H1 (cell line): ENCODE data around the gene EBPL. TPM values are rescaled to one million over a fixed set of nuclear protein-coding genes. Genes with fewer than 3 reads are reported as not detected.

Experiments used
- CTCF ChIA-PET: fragments of 300-600 bp; sonication (Branson Sonifier 250); formaldehyde crosslinking; loops from one replicate; lab custom pipeline; 2021; ENCODE audit not compliant: partially characterized antibody; lab: Charles Lee
- POLR2A ChIA-PET: fragments of 300-600 bp; sonication (Branson Sonifier 250); formaldehyde crosslinking; loops from one replicate; lab custom pipeline; 2021; ENCODE audit warnings: inconsistent platforms; ENCODE audit not compliant: partially characterized antibody; lab: Charles Lee
- DNase-seq, 2 experiments: peaks; one replicate each; pipeline versions ENCODE4 v3.0.0 to v3.0.0-alpha.2; 2010 to 2022; ENCODE audit warnings: low spot score in 2 of 2, low read depth in 1 of 2, mixed read lengths in 1 of 2
- FAIRE-seq: peaks from 2 replicates; lab custom pipeline; 2011; peaks lifted over from hg19 to GRCh38; lab: Jason Lieb, UNC
- H2AFZ ChIP-seq: 2 replicates; pipeline ENCODE4 v1.8.1; 2012; ENCODE audit warnings: low read length, inconsistent platforms
- H2AK5ac ChIP-seq: 2 replicates; pipeline ENCODE4 v1.6.1; 2013; ENCODE audit warnings: low read depth, low read length
- H2BK120ac ChIP-seq: replicated peaks from 2 replicates; pipeline ENCODE3; 2013; ENCODE audit warnings: low read depth, low read length, inconsistent platforms
- H2BK12ac ChIP-seq: 2 replicates; pipeline ENCODE4 v1.6.1; 2013; ENCODE audit warnings: low read depth, low read length
- H2BK15ac ChIP-seq: 2 replicates; pipeline ENCODE4 v1.6.1; 2013; ENCODE audit warnings: low read length
- H2BK20ac ChIP-seq: 2 replicates; pipeline ENCODE4 v1.6.1; 2013; ENCODE audit warnings: low read length
- H2BK5ac ChIP-seq: 2 replicates; pipeline ENCODE4 v1.6.1; 2013; ENCODE audit warnings: low read depth, low read length
- H3K14ac ChIP-seq: 2 replicates; pipeline ENCODE4 v1.6.1; 2013; ENCODE audit warnings: inconsistent platforms; ENCODE audit not compliant: insufficient read length
- H3K18ac ChIP-seq: 2 replicates; pipeline ENCODE4 v1.6.1; 2013; ENCODE audit warnings: low read length; ENCODE audit errors: extremely low read depth
- H3K23ac ChIP-seq: 2 replicates; pipeline ENCODE4 v1.6.1; 2013; ENCODE audit warnings: inconsistent platforms; ENCODE audit not compliant: insufficient read length
- H3K23me2 ChIP-seq: 2 replicates; pipeline ENCODE4 v1.6.1; 2013; ENCODE audit warnings: low read depth, low read length
- H3K27ac ChIP-seq: 2 replicates; pipeline ENCODE4 v1.6.1; 2011; ENCODE audit warnings: low read depth, low read length, inconsistent platforms
- H3K27me3 ChIP-seq, 4 experiments: replicated peaks in 1 of 4; 1 replicate in 1 of 4; 2 replicates in 3 of 4; pipeline versions ENCODE4 v1.6.1 to v1.8.1; 2011 to 2013; ENCODE audit warnings: low read length in 3 of 4, mild to moderate bottlenecking in 3 of 4, inconsistent platforms in 2 of 4, mixed read lengths in 2 of 4, moderate library complexity in 1 of 4; ENCODE audit not compliant: control insufficient read depth in 3 of 4, insufficient read depth in 3 of 4; ENCODE audit errors: extremely low read depth in 1 of 4
- H3K36me3 ChIP-seq, 4 experiments: 2 replicates each; pipeline versions ENCODE4 v1.6.1 to v1.8.1; 2011 to 2013; ENCODE audit warnings: mild to moderate bottlenecking in 4 of 4, low read length in 3 of 4, moderate library complexity in 2 of 4, control low read depth in 1 of 4, inconsistent platforms in 1 of 4; ENCODE audit not compliant: insufficient read depth in 4 of 4, control insufficient read depth in 2 of 4
- H3K4ac ChIP-seq: replicated peaks from 2 replicates; pipeline ENCODE3; 2013; ENCODE audit warnings: low read length, low read depth, mixed read lengths, inconsistent platforms; ENCODE audit not compliant: insufficient read length
- H3K4me1 ChIP-seq, 4 experiments: replicated peaks in 1 of 4; 1 replicate in 1 of 4; 2 replicates in 3 of 4; pipeline versions ENCODE4 v1.6.1 to v1.8.1; 2011 to 2013; ENCODE audit warnings: low read length in 3 of 4, inconsistent platforms in 2 of 4, mixed read lengths in 1 of 4; ENCODE audit not compliant: insufficient read depth in 4 of 4, control insufficient read depth in 3 of 4
- H3K4me2 ChIP-seq, 2 experiments: 2 replicates each; pipeline versions ENCODE4 v1.6.1 to v1.8.1; 2011 to 2013; ENCODE audit warnings: low read depth in 2 of 2, low read length in 2 of 2, control low read depth in 1 of 2, inconsistent platforms in 1 of 2, mild to moderate bottlenecking in 1 of 2; ENCODE audit not compliant: insufficient read depth in 1 of 2
- H3K4me3 ChIP-seq, 4 experiments: fragments of 200-600, 300-600 bp in 1 of 4; sonication (generic), shearing (Covaris generic), sonication (Bioruptor Twin) in 1 of 4; 2 replicates each; pipeline versions ENCODE4 v1.5.1 to v1.8.1; 2011 to 2016; ENCODE audit warnings: low read length in 4 of 4, low read depth in 3 of 4, control low read depth in 2 of 4, inconsistent platforms in 2 of 4, mild to moderate bottlenecking in 2 of 4, mixed read lengths in 1 of 4, moderate library complexity in 1 of 4; ENCODE audit not compliant: insufficient read depth in 2 of 4; ENCODE audit errors: extremely low read depth in 1 of 4
- H3K56ac ChIP-seq: replicated peaks from 2 replicates; pipeline ENCODE3; 2013; ENCODE audit warnings: low read depth, mild to moderate bottlenecking, mixed read lengths, low read length, inconsistent platforms; ENCODE audit not compliant: insufficient read length
- H3K79me1 ChIP-seq: 2 replicates; pipeline ENCODE4 v1.6.1; 2013; ENCODE audit warnings: low read depth, low read length, control low read depth
- H3K79me2 ChIP-seq, 2 experiments: 2 replicates each; pipeline versions ENCODE4 v1.6.1 to v1.8.1; 2012 to 2013; ENCODE audit warnings: low read length in 2 of 2, mild to moderate bottlenecking in 2 of 2, inconsistent platforms in 1 of 2; ENCODE audit not compliant: insufficient read depth in 2 of 2, control insufficient read depth in 1 of 2
- H3K9ac ChIP-seq, 4 experiments: replicated peaks in 1 of 4; 1 replicate in 1 of 4; 2 replicates in 3 of 4; pipeline versions ENCODE4 v1.6.1 to v1.8.1; 2011 to 2013; ENCODE audit warnings: low read depth in 3 of 4, low read length in 3 of 4, control low read depth in 2 of 4, mild to moderate bottlenecking in 2 of 4, moderate library complexity in 2 of 4, inconsistent platforms in 1 of 4; ENCODE audit errors: extremely low read depth in 1 of 4
- H3K9me3 ChIP-seq, 2 experiments: 2 replicates each; pipeline versions ENCODE4 v1.6.1 to v1.8.1; 2012 to 2013; ENCODE audit warnings: mild to moderate bottlenecking in 2 of 2, moderate library complexity in 2 of 2, control low read depth in 1 of 2, inconsistent platforms in 1 of 2, low read depth in 1 of 2, low read length in 1 of 2, mixed read lengths in 1 of 2; ENCODE audit not compliant: insufficient read depth in 2 of 2
- H4K20me1 ChIP-seq, 2 experiments: replicated peaks in 1 of 2; 2 replicates each; pipeline versions ENCODE3 to v1.8.1; 2011 to 2013; ENCODE audit warnings: inconsistent platforms in 2 of 2, low read length in 2 of 2, mild to moderate bottlenecking in 1 of 2; ENCODE audit not compliant: insufficient read depth in 2 of 2, control insufficient read depth in 1 of 2
- H4K5ac ChIP-seq: 2 replicates; pipeline ENCODE4 v1.6.1; 2013; ENCODE audit warnings: low read length, low read depth, mixed read lengths, inconsistent platforms; ENCODE audit not compliant: insufficient read length
- H4K8ac ChIP-seq: 2 replicates; pipeline ENCODE4 v1.8.0; 2013; ENCODE audit warnings: mild to moderate bottlenecking, moderate library complexity, low read length, inconsistent platforms; ENCODE audit not compliant: insufficient read depth; ENCODE audit errors: extremely low read depth
- H4K91ac ChIP-seq: replicated peaks from 2 replicates; pipeline ENCODE3; 2013; ENCODE audit warnings: low read length, mixed read lengths, inconsistent platforms; ENCODE audit not compliant: insufficient read length
- CHD1 ChIP-seq: IDR thresholded peaks from 2 replicates; pipeline ENCODE4 v1.6.1; 2012; ENCODE audit warnings: low read depth, low read length, improper control_type of control experiment
- CREB1 ChIP-seq: IDR thresholded peaks from 2 replicates; pipeline ENCODE4 v1.6.1; 2012; ENCODE audit warnings: inconsistent platforms
- RFX5 ChIP-seq: IDR thresholded peaks from 2 replicates; pipeline ENCODE4 v1.6.1; 2011; ENCODE audit warnings: low read depth, low read length, improper control_type of control experiment, borderline replicate concordance
- TEAD4 ChIP-seq: IDR thresholded peaks from 2 replicates; pipeline ENCODE4 v1.6.1; 2012; ENCODE audit warnings: low read depth, low read length, inconsistent platforms, mixed read lengths
- WGBS, 2 experiments: shearing (Covaris generic) in 1 of 2; methylation state at CpG; one replicate each; pipeline versions ENCODE4 v1.1.6 to v1.1.7; 2013 to 2015; ENCODE audit warnings: low lambda C conversion rate in 2 of 2, mixed read lengths in 2 of 2, inconsistent platforms in 1 of 2, low coverage in 1 of 2, missing lambda C conversion rate in 1 of 2; ENCODE audit not compliant: insufficient replicate concordance in 2 of 2, insufficient coverage in 1 of 2, insufficient read length in 1 of 2; ENCODE audit errors: extremely low coverage in 1 of 2, missing lambda C conversion rate in 1 of 2; 5-methylcytosine and 5-hydroxymethylcytosine counted together
- polyA plus RNA-seq, 7 experiments: library from polyadenylated mRNA; depleted of rRNA in 3 of 7; stranded (reverse) in 5 of 7; unstranded in 2 of 7; fragments of >200 nt in 5 of 7; fragments of 200-250 nt in 2 of 7; gene quantifications; 1 replicate in 5 of 7; 2 replicates in 1 of 7; 4 replicates in 1 of 7; pipeline versions ENCODE4 v1.2.1 to v1.2.3, GENCODE V29; 2011 to 2013; ENCODE audit warnings: missing spikeins in 2 of 7, mixed read lengths in 2 of 7
- total RNA-seq: library from RNA; stranded (reverse); fragmentation: NEBNext Ultra II Directional; extraction: Animal tissue kit (Norgen Biotek cat#: 25700); gene quantifications from 2 replicates; pipeline ENCODE4 v1.2.1, GENCODE V29; 2021
- TF ChIP-seq, protein P1 (sequence below): IDR thresholded peaks from 2 replicates; pipeline ENCODE4 v1.6.1; 2011; ENCODE audit warnings: low read length, improper control_type of control experiment

Gene EBPL
- total and polyA plus RNA-seq, 2 of the 8 experiments (the other 6 are each of a cell fraction or from before 2014, with no cell fraction given): 130 to 204 TPM

GRCh38 chr13:49622174-49622946 lies 68.9 kb downstream of the EBPL start:
- DNase-seq (no peak), FAIRE-seq (no peak)
- Histone ChIP-seq H3K14ac (no peak overlapping the region), H2AK5ac (no peak overlapping the region), H2BK120ac (no peak overlapping the region), H3K36me3 (no peaks in the 10 kb centered on the region), H3K18ac (no peak overlapping the region), H3K27ac (no peak overlapping the region), H3K4me3 (no peak overlapping the region), H3K27me3 (no peaks in the 10 kb centered on the region), H2BK5ac (no peak overlapping the region), H3K9me3 (no peaks in the 10 kb centered on the region), H2BK12ac (no peak overlapping the region), H3K4ac (no peak overlapping the region), H2BK20ac (no peak overlapping the region), H3K9ac (no peak overlapping the region), H3K23ac (no peak overlapping the region), H3K23me2 (no peaks in the 10 kb centered on the region), H3K79me1 (no peaks in the 10 kb centered on the region), H4K8ac (no peak overlapping the region), H4K20me1 (no peaks in the 10 kb centered on the region), H3K4me1 (peaks cover 0 to 3% (median 0%) of the 10 kb centered on the region in 4 experiments; a peak in 1 of 7 replicates), H3K79me2 (no peaks in the 10 kb centered on the region), H4K91ac (no peak overlapping the region), H2BK15ac (no peak overlapping the region), H3K56ac (no peak overlapping the region), H3K4me2 (no peak overlapping the region), H4K5ac (no peak overlapping the region), H2AFZ (no peak overlapping the region)
- ChIA-PET CTCF (no interaction called here), POLR2A (no interaction called here)
- no CpG with 5 or more reads among the region's 11 CpGs for WGBS, 2 experiments
- TF ChIP-seq CHD1 (no peak), TEAD4 (no peak), RFX5 (no peak), CREB1 (no peak)
- TF ChIP-seq, protein P1, sequence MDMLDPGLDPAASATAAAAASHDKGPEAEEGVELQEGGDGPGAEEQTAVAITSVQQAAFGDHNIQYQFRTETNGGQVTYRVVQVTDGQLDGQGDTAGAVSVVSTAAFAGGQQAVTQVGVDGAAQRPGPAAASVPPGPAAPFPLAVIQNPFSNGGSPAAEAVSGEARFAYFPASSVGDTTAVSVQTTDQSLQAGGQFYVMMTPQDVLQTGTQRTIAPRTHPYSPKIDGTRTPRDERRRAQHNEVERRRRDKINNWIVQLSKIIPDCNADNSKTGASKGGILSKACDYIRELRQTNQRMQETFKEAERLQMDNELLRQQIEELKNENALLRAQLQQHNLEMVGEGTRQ: no peak
